Mucosa of rectum (tissue), 2 donors: ENCODE results near the gene SLC30A3.

Experiments
- H3K27ac ChIP-seq, 2 donors: one replicate each; pipeline ENCODE4 v1.7.0; 2013; ENCODE audit warnings: inconsistent platforms in 2 of 2, low read depth in 2 of 2, low read length in 2 of 2
- H3K27me3 ChIP-seq, 2 donors: one replicate each; pipeline ENCODE4 v1.7.0; 2013; ENCODE audit warnings: low read length in 2 of 2; ENCODE audit not compliant: control insufficient read depth in 2 of 2, insufficient read depth in 2 of 2
- H3K36me3 ChIP-seq, 2 donors: one replicate each; pipeline ENCODE4 v1.7.0; 2013; ENCODE audit warnings: low read length in 2 of 2; ENCODE audit not compliant: control insufficient read depth in 2 of 2, insufficient read depth in 2 of 2
- H3K4me1 ChIP-seq, 2 donors: one replicate each; pipeline ENCODE4 v1.7.0; 2013; ENCODE audit warnings: low read length in 2 of 2, mild to moderate bottlenecking in 1 of 2; ENCODE audit not compliant: control insufficient read depth in 2 of 2, insufficient read depth in 2 of 2
- H3K4me3 ChIP-seq, 2 donors: one replicate each; pipeline ENCODE4 v1.7.0; 2013; ENCODE audit warnings: low read length in 2 of 2
- H3K9ac ChIP-seq, 2 donors: one replicate each; pipeline ENCODE4 v1.7.0; 2013; ENCODE audit warnings: low read length in 2 of 2, low read depth in 1 of 2, mild to moderate bottlenecking in 1 of 2
- H3K9me3 ChIP-seq, 2 donors: one replicate each; pipeline ENCODE4 v1.7.0; 2013; ENCODE audit warnings: low read length in 2 of 2; ENCODE audit not compliant: control insufficient read depth in 2 of 2
- donor health status: healthy.
- donor health status: Normal muscosa, but diverticular disease.

SLC30A3 gene

GRCh38 chr2:27288610-27289009 lies 25.8 kb upstream of the SLC30A3 start:
- H3K27ac ChIP-seq, result no peak overlapping the region
- no peaks in the 10 kb centered on the region for H3K4me1 ChIP-seq

GRCh38 chr2:27285481-27285880 lies 22.6 kb upstream of the SLC30A3 start:
- no peaks in the 10 kb centered on the region for H3K36me3 ChIP-seq
- H3K9ac ChIP-seq, result no peak overlapping the region
- no peak overlapping the region for H3K4me3 ChIP-seq
- peaks cover 6 to 8% of the 10 kb centered on the region in 2 donors for H3K27me3 ChIP-seq
- no peaks in the 10 kb centered on the region for H3K4me1 ChIP-seq
- no peaks in the 10 kb centered on the region for H3K9me3 ChIP-seq
- H3K27ac ChIP-seq, result no peak overlapping the region

More at GRCh38 chr2:27288610-27289009, 25.8 kb upstream of the SLC30A3 start:
- Histone ChIP-seq H3K4me3 (no peak overlapping the region), H3K9ac (no peak overlapping the region), H3K9me3 (no peaks in the 10 kb centered on the region), H3K27me3 (peaks cover 6 to 9% of the 10 kb centered on the region in 2 donors), H3K36me3 (no peaks in the 10 kb centered on the region)

- Histone ChIP-seq H3K36me3 (no peaks in the 10 kb centered on the region), H3K9ac (no peak overlapping the region), H3K9me3 (no peaks in the 10 kb centered on the region), H3K4me3 (no peak overlapping the region), H3K4me1 (no peaks in the 10 kb centered on the region), H3K27ac (no peak overlapping the region), H3K27me3 (peaks cover 6 to 8% of the 10 kb centered on the region in 2 donors)
Observed at GRCh38 chr2:27284996-27285395, 22.1 kb upstream of the SLC30A3 start.

- Histone ChIP-seq H3K4me3 (no peak overlapping the region), H3K9ac (no peak overlapping the region), H3K4me1 (no peaks in the 10 kb centered on the region), H3K27me3 (peaks cover 6 to 10% of the 10 kb centered on the region in 2 donors), H3K36me3 (no peaks in the 10 kb centered on the region), H3K9me3 (no peaks in the 10 kb centered on the region), H3K27ac (no peak overlapping the region)
Observed at GRCh38 chr2:27282892-27283291, 20.0 kb upstream of the SLC30A3 start.

GRCh38 chr2:27281855-27282559 lies 19.2 kb upstream of the SLC30A3 start, which contains the start of gene TRIM54:
TSS of gene TRIM54 (plus strand) at chr2:27282429. CDS start at chr2:27282732, 303 bp downstream.
- Histone ChIP-seq H3K27me3 (peaks cover 9 to 10% of the 10 kb centered on the region in 2 donors), H3K9me3 (no peaks in the 10 kb centered on the region), H3K4me3 (no peak within 1 kb of the TSS), H3K27ac (no peak within 1 kb of the TSS), H3K36me3 (no peaks in the 10 kb centered on the region), H3K9ac (no peak within 1 kb of the TSS), H3K4me1 (no peaks in the 10 kb centered on the region)

GRCh38 chr2:27281442-27281841 lies 18.6 kb upstream of the SLC30A3 start:
- no peak overlapping the region for H3K4me3 ChIP-seq
- no peaks in the 10 kb centered on the region for H3K36me3 ChIP-seq
- no peaks in the 10 kb centered on the region for H3K9me3 ChIP-seq
- no peak overlapping the region for H3K9ac ChIP-seq
- no peaks in the 10 kb centered on the region for H3K4me1 ChIP-seq
- peaks cover 9 to 10% of the 10 kb centered on the region in 2 donors for H3K27me3 ChIP-seq
- no peak overlapping the region for H3K27ac ChIP-seq

GRCh38 chr2:27280826-27281225 lies 18.0 kb upstream of the SLC30A3 start:
- Histone ChIP-seq H3K36me3 (no peaks in the 10 kb centered on the region), H3K9me3 (no peaks in the 10 kb centered on the region), H3K27ac (no peak overlapping the region), H3K4me1 (no peaks in the 10 kb centered on the region), H3K9ac (no peak overlapping the region), H3K4me3 (no peak overlapping the region), H3K27me3 (peaks cover 9 to 10% of the 10 kb centered on the region in 2 donors)

- Histone ChIP-seq H3K9me3 (no peaks in the 10 kb centered on the region), H3K4me3 (no peak overlapping the region), H3K27me3 (peaks cover 4 to 6% of the 10 kb centered on the region in 2 donors), H3K27ac (no peak overlapping the region), H3K9ac (no peak overlapping the region), H3K36me3 (no peaks in the 10 kb centered on the region), H3K4me1 (no peaks in the 10 kb centered on the region)
Observed at GRCh38 chr2:27278010-27278409, 15.2 kb upstream of the SLC30A3 start.

GRCh38 chr2:27275211-27276150 lies 12.6 kb upstream of the SLC30A3 start, which contains the start of gene DNAJC5G:
TSS of gene DNAJC5G (plus strand) at chr2:27275433. CDS start at chr2:27276729, 1,296 bp downstream.
- no peaks in the 10 kb centered on the region for H3K4me1 ChIP-seq
- H3K27me3 ChIP-seq, result peaks cover 6 to 11% of the 10 kb centered on the region in 2 donors
- no peak within 1 kb of the TSS for H3K27ac ChIP-seq
- H3K9me3 ChIP-seq, result no peaks in the 10 kb centered on the region
- no peak within 1 kb of the TSS for H3K9ac ChIP-seq
- no peak within 1 kb of the TSS for H3K4me3 ChIP-seq
- no peaks in the 10 kb centered on the region for H3K36me3 ChIP-seq
